CD4-positive, alpha-beta T cell treated with Interleukin-15 for 4 hours (primary cell): ENCODE data around the gene NACC2.
A peak's percentile ranks its signal among the peaks of the same experiment; 100 is the strongest.

Source experiments
- DNase-seq: peaks from one replicate; pipeline ENCODE4 v3.0.0-alpha.2; 2020; ENCODE audit warnings: low spot score

The NACC2 gene

GRCh38 chr9:136092741-136093140, 2.3 kb downstream of the NACC2 start:
- no peak for DNase-seq

- DNase-seq, result no peak
Observed at GRCh38 chr9:136092353-136092650, 2.8 kb downstream of the NACC2 start.

- DNase-seq, result no peak
Observed at GRCh38 chr9:136091582-136092352, 3.3 kb downstream of the NACC2 start.

- no peak for DNase-seq
Observed at GRCh38 chr9:136090768-136091581, 4.1 kb downstream of the NACC2 start.

GRCh38 chr9:136090056-136090735, 4.9 kb downstream of the NACC2 start:
- no peak for DNase-seq

GRCh38 chr9:136089697-136090045, 5.4 kb downstream of the NACC2 start:
- peak; percentile 45 for DNase-seq

GRCh38 chr9:136088939-136089696, 6.0 kb downstream of the NACC2 start:
- DNase-seq, result no peak

GRCh38 chr9:136088481-136088938, 6.6 kb downstream of the NACC2 start:
- DNase-seq, result no peak

GRCh38 chr9:136087741-136088480, 7.2 kb downstream of the NACC2 start:
- no peak for DNase-seq

GRCh38 chr9:136086951-136087740, 7.9 kb downstream of the NACC2 start:
- no peak for DNase-seq

- no peak for DNase-seq
Observed at GRCh38 chr9:136086213-136086881, 8.7 kb downstream of the NACC2 start.

GRCh38 chr9:136085815-136086212, 9.3 kb downstream of the NACC2 start:
- no peak for DNase-seq

GRCh38 chr9:136084063-136084944, 10.8 kb downstream of the NACC2 start:
- DNase-seq, result no peak

- DNase-seq, result no peak
Observed at GRCh38 chr9:136083558-136084062, 11.5 kb downstream of the NACC2 start.

GRCh38 chr9:136082496-136083361, 12.4 kb downstream of the NACC2 start:
- no peak for DNase-seq

GRCh38 chr9:136081826-136082495, 13.1 kb downstream of the NACC2 start:
- DNase-seq, result no peak

GRCh38 chr9:136081113-136081825, 13.8 kb downstream of the NACC2 start:
- DNase-seq, result no peak
